ENCODE measurements around the gene TAAR5.

TAAR5 gene

GRCh38 chr6:132612449-132613108, 23.0 kb upstream of the TAAR5 start:
- no peak for TF ChIP-seq NFIC (IDR thresholded peaks at IDR 0.05)
- TF ChIP-seq YY1 (IDR thresholded peaks at IDR 0.05; ENCODE audit: low read depth) = no peak
- TF ChIP-seq TAF1 (IDR thresholded peaks at IDR 0.05; ENCODE audit: low read depth) = no peak
- no peak for TF ChIP-seq MAX (IDR thresholded peaks at IDR 0.05)
- TF ChIP-seq REST (IDR thresholded peaks at IDR 0.05; ENCODE audit: low read depth) = no peak
- no peak for TF ChIP-seq USF1 (IDR thresholded peaks at IDR 0.05)
- TF ChIP-seq ZBTB7A (IDR thresholded peaks at IDR 0.05; ENCODE audit: low read depth) = no peak

GRCh38 chr6:132611616-132612015, 22.1 kb upstream of the TAAR5 start:
- TF ChIP-seq NFIC (IDR thresholded peaks at IDR 0.05) (no peak), CREB1 (IDR thresholded peaks at IDR 0.05; ENCODE audit: low read depth) (no peak), TCF12 (IDR thresholded peaks at IDR 0.05; ENCODE audit: low read depth) (no peak), ZBTB7A (IDR thresholded peaks at IDR 0.05; ENCODE audit: low read depth) (no peak), USF1 (IDR thresholded peaks at IDR 0.05) (no peak), EGR1 (IDR thresholded peaks at IDR 0.05) (no peak), REST (IDR thresholded peaks at IDR 0.05; ENCODE audit: low read depth) (no peak), EP300 (IDR thresholded peaks at IDR 0.05; ENCODE audit: borderline replicate concordance) (no peak), TEAD4 (IDR thresholded peaks at IDR 0.05) (no peak), RAD21 (IDR thresholded peaks at IDR 0.05; ENCODE audit: low read depth) (no peak), MAX (IDR thresholded peaks at IDR 0.05) (no peak), CEBPB (IDR thresholded peaks at IDR 0.05) (no peak), FOXM1 (IDR thresholded peaks at IDR 0.05; ENCODE audit: borderline replicate concordance, low read depth) (no peak)

GRCh38 chr6:132607544-132608233, 18.1 kb upstream of the TAAR5 start:
- TF ChIP-seq TCF12 (IDR thresholded peaks at IDR 0.05; ENCODE audit: low read depth) (no peak), CEBPB (IDR thresholded peaks at IDR 0.05) (no peak), EP300 (IDR thresholded peaks at IDR 0.05; ENCODE audit: borderline replicate concordance) (no peak), TAF1 (IDR thresholded peaks at IDR 0.05; ENCODE audit: low read depth) (no peak), USF1 (IDR thresholded peaks at IDR 0.05) (no peak), CREB1 (IDR thresholded peaks at IDR 0.05; ENCODE audit: low read depth) (no peak), MAX (IDR thresholded peaks at IDR 0.05) (no peak), FOXM1 (IDR thresholded peaks at IDR 0.05; ENCODE audit: borderline replicate concordance, low read depth) (no peak), EGR1 (IDR thresholded peaks at IDR 0.05) (no peak), RAD21 (IDR thresholded peaks at IDR 0.05; ENCODE audit: low read depth) (no peak), TEAD4 (IDR thresholded peaks at IDR 0.05) (no peak), ZBTB7A (IDR thresholded peaks at IDR 0.05; ENCODE audit: low read depth) (no peak), NFIC (IDR thresholded peaks at IDR 0.05) (no peak), YY1 (IDR thresholded peaks at IDR 0.05; ENCODE audit: low read depth) (no peak), REST (IDR thresholded peaks at IDR 0.05; ENCODE audit: low read depth) (no peak)

Measured in Ishikawa (cell line).